Naive thymus-derived CD8-positive, alpha-beta T cell (primary cell): ENCODE measurements around the gene TBC1D24. TPM values are rescaled to one million over a fixed set of nuclear protein-coding genes. Genes with fewer than 3 reads are reported as not detected.
"Not testable (repeated sequence)": the region's sequence is repeated elsewhere in the genome, so short reads cannot be mapped to it uniquely, and the experiment has no call there.

ENCODE experiments used
- ATAC-seq, 2 donors: fragments of 150-1000 bp; cut with Tn5 transposase in 1 of 2; sonication (Bioruptor Pico), chemical (Tn5 transposase) in 1 of 2; 1 replicate in 1 of 2; 2 replicates in 1 of 2; pipeline ENCODE4 v1.10.0; 2021; ENCODE audit warnings: mild to moderate bottlenecking in 2 of 2, moderate library complexity in 2 of 2
- POLR2A ChIA-PET: fragments of 350-600 bp; sonication (Branson Sonifier 250); formaldehyde crosslinking; loops from one replicate; lab custom pipeline; 2021; ENCODE audit warnings: antibody characterized with exemption; lab: Charles Lee
- DNase-seq, 10 donors: peaks; one replicate each; pipeline versions ENCODE4 v3.0.0 to v3.0.0-alpha.2; 2020 to 2022
- H3K27ac Mint-ChIP-seq, 10 donors: one replicate each; pipeline ENCODE4 v1.8.0; 2020 to 2022; ENCODE audit warnings: mild to moderate bottlenecking in 10 of 10, mixed read lengths in 10 of 10, moderate library complexity in 4 of 10, inconsistent platforms in 1 of 10
- H3K27me3 Mint-ChIP-seq, 5 donors: one replicate each; pipeline ENCODE4 v1.8.0; 2021 to 2022; ENCODE audit warnings: mixed read lengths in 5 of 5
- H3K36me3 Mint-ChIP-seq, 3 donors: one replicate each; pipeline ENCODE4 v1.8.0; 2020 to 2022; ENCODE audit warnings: mixed read lengths in 3 of 3, mild to moderate bottlenecking in 2 of 3, inconsistent platforms in 1 of 3
- H3K4me1 Mint-ChIP-seq, 4 donors: one replicate each; pipeline ENCODE4 v1.8.0; 2021 to 2022; ENCODE audit warnings: mixed read lengths in 4 of 4
- H3K4me3 Mint-ChIP-seq, 10 donors: one replicate each; pipeline ENCODE4 v1.8.0; 2020 to 2022; ENCODE audit warnings: mild to moderate bottlenecking in 10 of 10, mixed read lengths in 10 of 10, moderate library complexity in 6 of 10, inconsistent platforms in 1 of 10
- H3K9me3 Mint-ChIP-seq, 9 donors: one replicate each; pipeline ENCODE4 v1.8.0; 2020 to 2022; ENCODE audit warnings: mixed read lengths in 9 of 9, mild to moderate bottlenecking in 3 of 9, inconsistent platforms in 1 of 9, moderate library complexity in 1 of 9
- polyA plus RNA-seq, 3 donors: library from polyadenylated mRNA; unstranded; fragments of 300-500 nt; fragmentation: Illumina TruSeq; gene quantifications; one replicate each; pipeline ENCODE4 v1.2.3, GENCODE V29; 2021
- total RNA-seq, 8 experiments: library from RNA in 2 of 8; stranded (reverse) in 2 of 8; gene quantifications; one replicate each; pipeline ENCODE4 v1.2.3 and lab custom pipeline; 2021 to 2026

Gene TBC1D24
- total and polyA plus RNA-seq, 5 experiments from 2014 or later: 2.6 to 17.3 (median 3.0) TPM

DNA sequence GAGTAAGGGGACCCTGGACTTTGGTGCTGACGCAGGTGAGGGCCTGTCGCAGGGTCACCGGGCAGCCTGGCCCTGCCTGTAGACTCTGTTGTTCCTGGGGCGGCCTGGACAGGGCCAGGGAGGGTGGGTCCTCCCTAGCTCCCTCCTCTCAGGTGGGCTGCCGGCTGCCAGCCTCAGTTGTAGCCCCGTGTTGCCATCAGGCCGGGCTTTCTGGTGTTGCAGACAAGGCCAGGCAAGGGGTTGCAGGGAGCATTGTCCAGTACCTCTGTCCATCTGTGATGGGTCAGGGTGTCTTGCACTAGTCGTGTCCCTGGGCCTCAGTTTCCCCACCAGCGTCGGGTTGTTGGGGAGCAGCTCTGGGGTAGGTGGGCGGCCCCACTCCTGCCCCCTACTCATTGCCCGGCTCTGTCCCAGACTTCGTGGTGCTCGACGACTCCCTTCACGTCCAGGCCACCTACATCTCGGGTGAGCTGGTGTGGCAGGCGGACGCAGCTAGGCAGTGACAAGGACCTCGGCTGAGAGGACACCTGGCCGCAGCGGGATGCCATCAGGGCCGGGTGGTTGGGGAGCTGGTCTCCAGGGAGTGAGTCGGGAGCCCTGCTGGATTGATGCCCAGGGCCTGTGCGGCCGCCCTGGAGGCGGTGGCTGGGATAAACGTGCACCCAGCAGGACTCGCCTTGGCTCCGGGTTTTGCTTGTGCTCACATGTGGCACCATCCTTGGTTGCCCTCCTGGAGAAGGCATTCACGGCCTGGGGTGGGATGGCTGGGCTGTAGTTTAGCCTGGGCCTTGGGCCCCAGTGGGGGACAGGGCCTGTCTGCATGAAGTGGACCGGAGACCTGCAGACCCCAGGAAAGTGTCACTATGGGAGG, 54.4 kb downstream of the TBC1D24 start:
- peaks cover 0 to 3% (median 0%) of the 10 kb centered on the region in 5 donors for H3K27me3 Mint-ChIP-seq
- H3K36me3 Mint-ChIP-seq: peaks cover 0 to 25% (median 1%) of the 10 kb centered on the region in 3 donors
- H3K4me1 Mint-ChIP-seq: peaks cover 10 to 33% (median 17%) of the 10 kb centered on the region in 4 donors
- POLR2A ChIA-PET: interaction anchor here (0.6 to 10.6 kb wide), 4 partner anchors 9 to 310 kb away, joined by 3 to 146 read pairs (median 4); partner anchors contain the start of genes AMDHD2, ATP6V0C and PDPK1
- ATAC-seq (no peak), DNase-seq (no peak)
- peak overlapping the region in 1 of 10 donors; percentile 95 for H3K4me3 Mint-ChIP-seq
- peak overlapping the region in 3 of 10 donors; percentile 16 to 80 (median 35) for H3K27ac Mint-ChIP-seq
- no peaks in the 10 kb centered on the region for H3K9me3 Mint-ChIP-seq

DNA sequence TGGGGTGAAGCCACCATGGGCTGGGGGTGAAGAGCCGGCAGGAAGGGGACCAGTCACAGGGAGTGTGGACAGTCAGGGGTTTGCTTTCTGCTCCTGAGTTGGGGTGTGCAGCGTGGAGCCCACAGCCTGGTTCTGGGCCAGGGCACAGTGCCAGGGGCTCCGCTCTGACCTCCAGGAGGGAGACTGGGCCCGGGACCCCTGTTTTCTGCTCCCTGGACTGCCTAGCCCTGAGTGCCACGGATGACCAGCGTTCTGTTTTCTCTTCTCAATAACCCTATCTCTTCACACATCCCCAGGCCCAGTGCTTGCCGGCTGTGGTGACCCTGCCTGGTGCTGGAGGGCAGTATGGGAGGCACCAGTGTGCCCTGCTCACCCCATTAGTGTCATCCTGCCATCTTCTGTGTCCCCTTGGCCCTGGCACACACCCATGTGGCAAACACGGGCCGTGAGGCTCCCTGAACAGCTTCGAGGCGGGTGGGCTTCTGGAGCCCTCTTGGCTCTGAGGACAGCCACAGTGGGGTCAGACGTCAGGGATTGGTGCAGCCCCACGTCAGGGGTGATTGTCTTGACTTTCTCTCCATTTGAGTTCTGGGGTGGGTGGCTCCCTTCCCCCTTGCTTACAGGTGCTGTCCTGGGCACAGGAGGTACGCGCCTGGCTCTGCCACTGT, 55.2 kb downstream of the TBC1D24 start:
- H3K9me3 Mint-ChIP-seq: no peaks in the 10 kb centered on the region
- H3K36me3 Mint-ChIP-seq: peaks cover 0 to 17% (median 1%) of the 10 kb centered on the region in 3 donors
- POLR2A ChIA-PET: interaction anchor here (1.6 to 10.6 kb wide), 3 partner anchors 8 to 17 kb away, joined by 3 to 146 read pairs (median 98); partner anchors contain the start of genes AMDHD2, ATP6V0C and PDPK1
- H3K4me3 Mint-ChIP-seq: peak overlapping the region in 9 of 10 donors; percentile 10 to 95 (median 41)
- peaks cover 0 to 3% (median 0%) of the 10 kb centered on the region in 5 donors for H3K27me3 Mint-ChIP-seq
- ATAC-seq: no peak
- DNase-seq: no peak
- H3K27ac Mint-ChIP-seq: peak overlapping the region in 8 of 10 donors; percentile 16 to 80 (median 63)
- H3K4me1 Mint-ChIP-seq: peaks cover 9 to 26% (median 16%) of the 10 kb centered on the region in 4 donors

DNA sequence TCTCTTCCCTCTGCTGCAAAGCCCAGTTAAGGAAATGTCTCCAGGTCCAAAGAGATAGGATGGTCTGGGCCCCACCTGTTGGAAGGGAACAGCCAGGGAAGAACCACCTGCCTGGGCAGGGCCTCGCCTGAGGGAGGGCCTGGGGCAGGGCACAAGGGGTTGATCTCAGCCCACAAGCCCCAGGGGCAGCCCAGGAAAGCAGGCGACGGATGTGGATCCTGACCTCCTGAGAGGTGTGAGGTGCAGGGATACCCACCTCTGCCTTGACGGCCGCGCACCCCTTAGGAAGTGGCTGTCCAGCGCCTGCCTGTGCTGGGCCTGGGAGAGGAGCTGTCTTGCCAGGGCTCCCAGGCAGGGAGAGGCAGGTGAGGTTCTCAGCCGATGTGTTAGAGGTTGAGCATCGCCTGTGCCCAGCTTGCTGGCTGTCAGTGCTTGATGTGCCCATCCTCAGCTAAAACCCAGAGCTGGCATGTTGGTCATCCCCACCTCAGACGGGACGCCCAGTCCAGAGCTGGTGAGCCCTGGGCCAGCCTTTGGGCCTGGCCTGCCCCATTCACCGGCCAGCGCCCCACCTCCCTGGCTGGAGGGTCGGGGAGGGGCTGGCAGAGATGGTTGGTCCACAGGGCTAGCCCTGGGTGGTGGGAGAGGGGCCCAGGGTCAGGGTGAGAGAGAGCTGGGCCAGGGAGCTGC, 55.8 kb downstream of the TBC1D24 start:
- peak overlapping the region; percentile 92 to 100 (median 96) for H3K4me3 Mint-ChIP-seq
- no peak for ATAC-seq
- H3K4me1 Mint-ChIP-seq: peaks cover 9 to 27% (median 18%) of the 10 kb centered on the region in 4 donors
- DNase-seq: no peak
- POLR2A ChIA-PET: interaction anchor here (0.6 to 10.6 kb wide), 4 partner anchors 11 to 142 kb away, joined by 3 to 146 read pairs (median 50); partner anchors contain the start of genes AMDHD2 and ATP6V0C
- peak overlapping the region in 9 of 10 donors; percentile 92 to 100 (median 99) for H3K27ac Mint-ChIP-seq
- H3K27me3 Mint-ChIP-seq: peaks cover 0 to 3% (median 0%) of the 10 kb centered on the region in 5 donors
- H3K36me3 Mint-ChIP-seq: peaks cover 0 to 12% (median 1%) of the 10 kb centered on the region in 3 donors
- H3K9me3 Mint-ChIP-seq: no peaks in the 10 kb centered on the region

DNA sequence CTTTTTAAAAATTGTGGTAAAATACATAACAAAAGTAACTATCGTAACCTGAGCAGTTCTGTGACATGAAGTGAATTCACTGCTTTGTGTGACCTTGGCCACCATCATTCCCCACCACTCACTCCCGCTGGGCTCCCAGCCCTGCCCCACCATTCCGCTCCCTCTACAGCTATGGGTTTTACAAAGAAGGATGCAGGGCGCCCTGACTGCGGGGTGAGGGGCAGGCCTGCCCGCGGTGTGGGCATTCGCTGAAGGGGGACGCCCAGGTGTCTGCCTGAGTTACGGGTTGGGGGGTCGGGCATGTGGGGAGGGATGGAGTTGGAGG, 56.4 kb downstream of the TBC1D24 start, which contains the start of gene CEMP1:
TSS of gene CEMP1 (minus strand) at position 38 of the 325 bp plus-strand sequence. CDS start 335 bp downstream, outside the sequence.
- DNase-seq (no peak), ATAC-seq (no peak)
- H3K27ac Mint-ChIP-seq: peak within 1 kb of the TSS; percentile 92 to 100 (median 99)
- peak within 1 kb of the TSS; percentile 92 to 100 (median 96) for H3K4me3 Mint-ChIP-seq
- H3K36me3 Mint-ChIP-seq: peaks cover 0 to 7% (median 0%) of the 10 kb centered on the region in 3 donors
- H3K9me3 Mint-ChIP-seq: no peaks in the 10 kb centered on the region
- POLR2A ChIA-PET: interaction anchor here (0.6 to 10.6 kb wide), 5 partner anchors 12 to 142 kb away, joined by 3 to 146 read pairs (median 4); partner anchors contain the start of genes AMDHD2 and ATP6V0C
- peaks cover 9 to 31% (median 19%) of the 10 kb centered on the region in 4 donors for H3K4me1 Mint-ChIP-seq
- peaks cover 0 to 3% (median 0%) of the 10 kb centered on the region in 5 donors for H3K27me3 Mint-ChIP-seq

DNA sequence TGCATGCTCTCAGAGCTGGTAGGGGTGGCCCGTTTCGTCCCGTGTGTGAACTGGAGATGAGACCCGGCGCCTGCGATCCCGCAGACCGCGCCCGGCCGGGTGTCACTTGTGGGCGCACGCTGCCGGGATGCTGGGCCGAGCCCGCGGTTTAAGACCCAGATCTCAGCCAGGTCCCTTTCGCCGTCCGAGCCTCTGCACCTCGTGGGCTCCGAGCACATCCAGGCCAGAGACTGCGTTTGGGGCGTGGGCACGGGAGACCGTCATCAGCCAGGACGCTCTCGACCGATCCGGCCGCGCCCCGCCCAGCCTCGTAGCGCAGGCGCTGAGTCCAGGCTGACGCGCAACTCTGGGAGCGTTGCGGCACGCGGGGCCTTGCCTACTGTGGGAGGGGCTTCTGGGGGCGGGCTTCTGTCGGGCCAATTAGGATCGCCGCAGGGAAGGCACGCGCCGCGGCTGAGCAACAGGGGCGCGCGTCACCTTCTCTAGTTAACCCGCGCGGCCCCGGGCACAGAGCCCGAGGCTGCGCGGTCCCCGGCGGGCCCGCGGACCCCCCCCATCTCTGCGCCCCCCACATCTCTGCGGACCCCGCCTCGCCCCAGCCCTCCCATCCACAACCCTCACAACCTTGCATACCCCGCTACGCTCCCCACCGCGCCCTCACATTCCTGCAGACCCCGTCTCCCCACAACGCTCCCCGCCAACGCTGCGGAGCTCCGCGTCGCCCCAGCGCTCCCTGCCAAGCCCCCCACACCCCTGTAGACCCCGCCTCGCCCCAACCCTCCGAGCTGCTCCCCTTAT, 57.0 kb downstream of the TBC1D24 start:
- POLR2A ChIA-PET: interaction anchor here (0.6 to 10.6 kb wide), 16 partner anchors 8 to 1943 kb away, joined by 3 to 146 read pairs (median 4); partner anchors contain the start of genes AMDHD2, ATP6V0C, ELOB and PGP
- ATAC-seq: peak; percentile 85 to 89
- Mint-ChIP-seq H3K36me3 (peaks cover 0 to 4% (median 0%) of the 10 kb centered on the region in 3 donors), H3K27me3 (peaks cover 0 to 3% (median 0%) of the 10 kb centered on the region in 5 donors), H3K4me3 (peak overlapping the region; percentile 92 to 100 (median 96)), H3K4me1 (peaks cover 9 to 34% (median 23%) of the 10 kb centered on the region in 4 donors), H3K9me3 (no peaks in the 10 kb centered on the region), H3K27ac (peak overlapping the region; percentile 92 to 100 (median 99))
- peak; percentile 89 to 98 (median 96) for DNase-seq

DNA sequence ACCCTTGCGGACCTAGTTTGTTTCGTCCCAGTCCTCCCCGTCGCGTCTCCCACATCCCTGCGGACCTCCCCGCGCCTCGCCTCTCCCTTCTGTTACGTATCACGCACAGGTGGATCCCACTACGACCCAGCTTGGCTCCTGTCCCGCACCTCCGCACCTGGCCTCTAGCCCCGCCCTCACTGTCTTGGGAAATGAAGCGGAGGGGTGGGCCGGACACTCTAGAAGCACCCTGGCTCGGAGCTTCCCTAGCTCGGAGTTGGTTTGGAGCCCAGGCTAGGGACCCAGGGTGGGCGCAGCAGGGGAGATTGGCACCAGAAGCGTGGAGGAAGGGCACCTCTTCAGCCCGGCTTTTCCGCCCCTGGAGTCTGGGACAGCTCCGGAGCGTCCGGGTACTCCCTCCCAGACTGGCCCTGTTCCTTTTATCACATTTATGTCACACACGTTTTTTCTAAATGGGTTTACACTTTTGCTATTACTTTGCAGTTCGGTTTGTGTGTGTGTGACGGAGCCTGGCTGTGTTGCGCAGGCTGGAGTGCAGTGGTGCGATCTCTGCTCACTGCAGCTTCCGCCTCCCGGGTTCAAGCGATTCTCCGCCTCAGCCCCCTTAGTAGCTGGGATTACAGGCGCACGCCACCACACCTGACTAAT, 57.7 kb downstream of the TBC1D24 start:
- Mint-ChIP-seq H3K36me3 (no peaks in the 10 kb centered on the region), H3K4me1 (peaks cover 9 to 39% (median 25%) of the 10 kb centered on the region in 4 donors), H3K4me3 (peak overlapping the region; percentile 92 to 100 (median 96)), H3K9me3 (no peaks in the 10 kb centered on the region), H3K27ac (peak overlapping the region; percentile 92 to 100 (median 99)), H3K27me3 (peaks cover 0 to 3% (median 0%) of the 10 kb centered on the region in 5 donors)
- DNase-seq (peak; percentile 45 to 82 (median 70)), ATAC-seq (peak; percentile 32 to 42)
- POLR2A ChIA-PET: interaction anchor here (0.6 to 10.6 kb wide), 17 partner anchors 8 to 1944 kb away, joined by 3 to 146 read pairs (median 4); partner anchors contain the start of genes AMDHD2, ATP6V0C, ELOB and PGP

DNA sequence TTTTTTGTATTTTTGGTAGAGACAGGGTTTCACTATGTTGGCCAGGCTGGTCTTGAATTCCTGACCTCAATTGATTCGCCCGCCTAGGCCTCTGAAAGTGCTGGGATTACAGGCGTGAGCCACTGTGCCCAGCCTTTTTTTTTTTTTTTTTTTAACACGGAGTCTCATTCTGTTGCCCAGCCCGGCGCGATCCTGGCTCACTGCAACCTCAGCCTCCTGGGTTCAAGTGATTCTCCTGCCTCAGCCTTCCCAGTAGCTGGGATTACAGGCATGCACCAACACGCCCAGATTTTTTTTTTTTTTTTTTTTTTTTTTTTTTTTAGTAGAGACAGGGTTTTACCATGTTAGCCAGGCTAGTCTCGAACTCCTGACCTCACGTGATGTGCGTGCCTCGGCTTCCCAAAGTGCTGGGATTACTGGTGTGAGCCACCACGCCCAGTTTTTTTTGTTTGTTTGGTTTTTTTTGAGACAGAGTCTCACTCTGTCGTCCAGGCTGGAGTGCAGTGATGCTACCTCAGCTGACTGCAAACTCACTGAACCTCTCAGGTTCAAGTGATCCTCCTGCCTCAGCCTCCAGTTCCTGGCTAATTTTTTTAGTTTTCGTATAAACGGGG, 58.3 kb downstream of the TBC1D24 start:
- H3K9me3 Mint-ChIP-seq, ATAC-seq, H3K27me3 Mint-ChIP-seq, DNase-seq, H3K36me3 Mint-ChIP-seq: not testable (repeated sequence)
- H3K4me1 Mint-ChIP-seq: peaks cover 9 to 39% (median 25%) of the 10 kb centered on the region in 4 donors
- H3K4me3 Mint-ChIP-seq: peak overlapping the region; percentile 92 to 100 (median 96)
- peak overlapping the region; percentile 92 to 100 (median 99) for H3K27ac Mint-ChIP-seq
- POLR2A ChIA-PET: interaction anchor here (0.6 to 10.6 kb wide), 12 partner anchors 9 to 1945 kb away, joined by 3 to 146 read pairs (median 4); partner anchors contain the start of genes AMDHD2, ATP6V0C, ELOB and PGP

DNA sequence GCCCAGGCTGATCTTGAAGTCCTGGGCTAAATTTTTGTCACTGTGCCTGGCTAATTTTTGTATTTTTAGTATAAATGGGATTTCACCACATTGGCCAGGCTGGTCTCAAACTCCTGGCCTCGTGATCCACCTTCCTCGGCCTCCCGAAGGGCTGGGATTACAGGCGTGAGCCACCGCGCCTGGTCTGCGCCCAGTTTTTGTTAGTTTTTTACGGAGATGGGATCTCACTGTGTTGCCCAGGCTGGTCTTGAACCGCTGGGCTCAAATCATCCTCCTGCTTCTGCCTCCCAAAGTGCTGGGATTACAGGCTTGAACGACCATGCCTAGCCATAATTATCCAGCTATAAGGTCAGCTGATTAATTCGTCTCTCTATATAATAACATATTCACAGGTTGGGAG, 59.0 kb downstream of the TBC1D24 start:
- Mint-ChIP-seq H3K4me1 (peaks cover 11 to 42% (median 29%) of the 10 kb centered on the region in 4 donors), H3K9me3 (no peaks in the 10 kb centered on the region), H3K27me3 (peaks cover 0 to 3% (median 0%) of the 10 kb centered on the region in 5 donors)

DNA sequence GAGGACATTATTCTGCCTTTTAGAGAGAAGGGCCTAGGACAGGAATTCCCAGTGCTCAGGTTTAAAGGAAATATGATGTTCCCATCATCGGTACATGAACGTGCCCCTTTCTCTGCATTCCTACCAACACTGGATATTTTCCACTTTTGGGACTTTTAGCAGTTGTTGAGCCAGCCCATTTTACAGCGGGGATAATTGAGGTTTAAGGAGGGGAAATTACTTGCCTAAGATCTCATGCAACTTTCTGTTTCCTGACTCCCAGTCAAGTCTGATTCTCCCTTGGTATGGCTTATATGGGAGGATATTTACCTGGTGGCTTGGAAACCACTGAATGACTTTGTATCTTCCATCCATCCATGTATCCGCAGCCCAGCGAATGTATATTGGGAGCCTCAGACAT, 59.4 kb downstream of the TBC1D24 start:
- Mint-ChIP-seq H3K27ac (peak overlapping the region in 6 of 10 donors; percentile 61 to 89 (median 81)), H3K4me3 (peak overlapping the region in 8 of 10 donors; percentile 55 to 86 (median 64)), H3K4me1 (peaks cover 12 to 46% (median 33%) of the 10 kb centered on the region in 4 donors)
- not testable (repeated sequence) for H3K9me3 Mint-ChIP-seq, H3K27me3 Mint-ChIP-seq, DNase-seq, H3K36me3 Mint-ChIP-seq, ATAC-seq
- POLR2A ChIA-PET: interaction anchor here (0.7 to 10.6 kb wide), 3 partner anchors 10 to 21 kb away, joined by 3 to 146 read pairs (median 5); partner anchors contain the start of genes AMDHD2 and ATP6V0C

More for the DNA sequence above, 59.0 kb downstream of the TBC1D24 start:
- ATAC-seq (no peak), DNase-seq (no peak)
- H3K36me3 Mint-ChIP-seq: no peaks in the 10 kb centered on the region
- peak overlapping the region; percentile 44 to 86 (median 64) for H3K4me3 Mint-ChIP-seq
- POLR2A ChIA-PET: interaction anchor here (4.0 to 10.6 kb wide), 2 partner anchors 14 to 20 kb away, joined by 98 to 146 read pairs; partner anchors contain the start of genes AMDHD2 and ATP6V0C
- H3K27ac Mint-ChIP-seq: peak overlapping the region; percentile 59 to 92 (median 83)
